HG02943 (cell line): Measurements from ENCODE around the gene ANAPC16.
"Not testable (repeated sequence)": the region's sequence is repeated elsewhere in the genome, so short reads cannot be mapped to it uniquely, and the experiment has no call there.

ENCODE experiments used
- ATAC-seq: cut with Tn5 transposase; IDR thresholded peaks from one replicate; pipeline ENCODE4 v1.9.1; 2021; ENCODE audit warnings: mild to moderate bottlenecking, low read depth, moderate library complexity; ENCODE audit not compliant: unreplicated experiment

Gene ANAPC16

DNA sequence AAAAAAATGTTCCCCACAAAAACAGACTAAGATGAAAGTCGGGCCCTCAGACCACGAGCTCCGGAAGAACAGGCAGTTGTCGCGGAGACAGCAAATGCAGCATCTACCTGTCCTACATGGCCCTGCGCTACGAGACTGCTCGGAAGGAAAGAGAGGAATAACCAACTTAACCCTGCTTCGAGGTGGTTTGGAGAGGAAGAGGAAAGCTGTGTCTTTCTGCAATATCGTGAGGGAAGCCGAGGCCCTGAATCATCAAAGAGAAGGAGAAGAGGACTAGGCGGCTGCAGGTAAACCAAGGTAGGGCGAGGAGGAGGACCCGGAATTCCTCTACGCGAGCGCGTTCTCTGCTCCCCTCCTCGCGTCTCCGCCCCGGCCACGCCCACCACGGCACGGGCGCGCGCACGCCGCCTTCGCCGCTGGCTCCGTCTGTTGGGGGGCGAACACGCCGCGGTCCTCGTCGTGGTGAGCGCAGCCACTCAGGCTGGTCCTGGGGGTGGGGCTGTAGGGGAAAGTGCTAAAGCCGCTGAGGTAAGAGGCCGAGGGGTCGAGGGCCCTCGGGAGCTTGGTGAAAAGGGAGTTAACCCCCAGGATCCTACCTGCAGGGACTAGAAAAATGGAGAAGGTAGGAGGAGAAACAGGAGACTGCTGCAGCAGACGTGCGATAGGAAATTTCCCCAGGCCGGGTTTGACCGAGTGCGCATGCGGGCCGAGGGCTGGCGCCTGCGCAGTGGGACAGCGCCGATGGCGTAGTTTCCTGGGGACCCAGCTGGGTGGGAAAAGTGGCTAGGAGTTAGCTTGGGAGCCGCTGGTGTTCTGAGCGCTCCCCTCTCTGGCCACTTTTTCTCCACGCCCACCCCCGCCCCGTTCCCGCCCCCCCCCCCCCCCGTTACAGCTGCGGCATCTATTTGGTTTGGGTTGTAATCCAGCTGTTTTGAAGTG, at the start of gene ANAPC16, which contains the start of gene ASCC1:
Gene ANAPC16 (plus strand): TSS at position 402 of the 939 bp plus-strand sequence. CDS start 7,903 bp downstream, outside the sequence.
Gene ASCC1 (minus strand): TSS at position 666 of the 939 bp plus-strand sequence. CDS start 2,978 bp downstream, outside the sequence.
- peak; percentile 73 for ATAC-seq

DNA sequence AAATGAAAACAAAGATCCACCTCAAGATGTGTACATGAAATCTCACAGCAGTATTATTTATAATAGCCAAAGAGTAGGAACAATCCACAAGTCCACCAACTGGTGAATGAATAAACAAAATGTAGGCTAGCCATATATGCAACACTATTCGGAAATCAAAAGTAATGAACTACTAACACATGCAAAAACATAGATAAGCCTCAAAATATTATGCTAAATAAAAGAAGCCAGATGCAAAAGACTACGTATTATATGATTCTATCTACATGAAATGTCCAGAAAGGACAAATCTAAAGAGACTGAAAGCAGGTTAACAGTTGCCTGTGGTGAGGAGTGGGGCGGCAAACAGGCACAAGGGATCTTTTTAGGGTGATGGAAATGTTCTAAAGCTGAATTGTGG, 48.7 kb upstream of the ANAPC16 start:
- ATAC-seq, result no peak

DNA sequence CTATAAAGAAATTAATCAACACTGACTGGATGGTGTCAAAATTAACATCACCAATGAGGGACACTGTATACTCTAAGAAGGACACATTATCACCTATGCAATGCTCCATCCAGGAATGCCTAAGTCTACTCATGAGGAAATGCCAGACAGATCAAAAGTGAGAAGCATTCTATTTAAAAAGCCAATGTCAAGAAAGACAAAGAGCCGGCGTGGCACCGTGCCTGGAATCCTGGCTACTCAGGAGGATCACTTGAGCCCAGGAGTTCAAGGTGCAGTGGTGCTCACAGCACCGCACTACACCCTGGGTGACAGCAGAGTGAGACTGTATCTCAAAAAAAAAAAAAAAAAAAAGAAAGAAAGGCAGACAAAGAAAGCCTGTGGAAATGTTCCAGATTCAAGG, 45.5 kb upstream of the ANAPC16 start:
- no peak for ATAC-seq

DNA sequence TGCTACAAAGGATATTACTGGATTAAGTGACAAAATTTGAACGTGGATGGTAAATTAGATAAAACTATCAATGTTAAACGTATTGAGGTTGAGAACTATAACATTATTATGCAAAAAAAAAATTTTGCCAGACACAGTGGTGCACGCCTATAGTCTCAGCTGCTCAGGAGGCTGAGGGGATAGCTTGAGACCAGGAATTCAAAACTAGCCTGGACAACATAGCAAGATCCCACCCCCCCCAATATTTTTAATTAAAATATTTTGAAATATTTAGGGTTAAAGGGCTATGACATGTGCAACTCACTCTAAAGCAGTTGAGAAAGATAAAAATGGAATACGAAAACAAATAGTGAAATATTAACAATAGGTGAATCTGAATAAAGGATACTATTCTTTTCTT, 45.1 kb upstream of the ANAPC16 start:
- ATAC-seq, result no peak

DNA sequence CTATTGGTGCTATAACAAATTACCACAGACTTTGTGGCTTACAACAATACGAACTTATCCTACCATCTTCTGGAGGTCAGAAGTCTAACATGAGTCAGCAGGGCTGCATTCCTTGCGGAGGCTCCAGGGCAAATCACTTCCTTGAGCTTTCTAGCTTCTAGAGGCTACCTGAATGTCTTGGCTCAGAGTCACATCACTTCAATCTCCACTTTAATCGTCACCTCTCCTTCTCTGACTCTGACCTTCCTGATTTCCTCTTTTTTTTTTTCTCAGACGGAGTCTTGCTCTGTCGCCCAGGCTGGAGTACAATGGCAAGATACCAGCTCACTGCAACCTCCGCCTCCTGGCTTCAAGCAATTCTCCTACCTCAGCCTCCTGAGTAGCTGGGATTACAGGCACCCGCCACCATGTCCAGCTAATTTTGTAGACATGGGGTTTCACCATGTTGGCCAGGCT, 44.6 kb upstream of the ANAPC16 start:
- no peak for ATAC-seq

DNA sequence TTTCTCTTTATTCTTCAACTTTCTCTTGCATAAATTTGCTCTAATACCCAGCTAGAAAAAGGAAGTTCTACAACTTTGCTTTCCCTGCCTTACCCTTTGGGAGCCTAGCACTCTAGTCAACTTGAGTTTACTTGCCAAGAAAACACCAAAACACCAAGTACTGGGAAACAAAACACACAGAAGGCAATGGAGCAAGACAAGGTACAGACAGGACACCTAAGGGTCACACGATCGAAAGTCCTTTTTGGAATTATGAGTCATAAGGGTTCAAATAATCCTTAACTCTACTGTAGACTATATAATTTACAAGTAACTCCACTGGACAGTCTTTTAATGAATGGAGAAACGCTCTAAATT, 42.6 kb upstream of the ANAPC16 start:
- no peak for ATAC-seq

DNA sequence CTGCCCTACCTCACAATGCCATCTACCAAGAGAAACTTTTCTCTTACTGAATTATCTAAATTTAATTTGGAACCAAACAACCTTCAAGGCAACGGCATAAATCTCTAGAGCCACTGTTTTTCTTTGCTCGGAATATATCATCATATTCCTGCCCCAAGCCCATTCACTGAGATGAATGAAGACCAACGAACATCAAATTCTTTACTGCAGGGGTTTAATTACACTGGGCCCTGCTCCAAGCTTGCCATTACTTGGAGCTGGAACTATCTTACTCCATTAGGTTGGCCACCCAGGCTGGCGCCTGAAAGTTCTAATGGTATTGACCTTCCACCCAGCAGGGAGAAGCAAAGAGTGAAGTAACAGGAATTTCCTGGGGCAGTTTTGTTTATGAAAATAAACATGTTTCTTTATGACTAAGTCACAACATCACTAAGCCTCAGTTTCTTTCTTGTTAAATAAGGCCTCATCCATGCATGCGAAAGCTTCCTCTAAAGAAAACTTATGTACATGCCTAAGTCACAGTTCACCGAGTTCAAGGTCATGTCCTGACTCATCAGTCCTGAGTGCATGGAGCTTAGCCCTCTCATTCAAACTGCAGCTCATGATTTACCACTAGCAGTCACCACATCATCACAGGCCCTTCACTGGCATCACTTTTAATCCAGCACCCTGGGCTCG, 42.1 kb upstream of the ANAPC16 start:
- ATAC-seq, result no peak

DNA sequence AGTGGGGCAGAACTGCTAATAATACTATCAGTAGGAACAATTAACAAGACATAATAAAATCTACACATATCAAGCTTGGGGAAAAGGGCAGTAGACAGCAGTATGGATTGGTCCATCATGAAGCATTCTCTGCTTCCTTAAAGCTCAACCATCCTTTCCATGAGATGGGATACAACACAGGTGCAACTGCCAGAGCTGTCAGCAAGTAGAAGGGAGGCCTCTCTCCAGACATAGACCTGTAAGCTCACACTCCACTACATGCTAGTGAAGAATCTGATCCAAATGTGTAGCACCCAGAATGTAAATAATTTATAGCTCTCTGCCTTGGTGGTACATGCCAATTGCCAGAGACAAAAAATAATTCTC, 41.5 kb upstream of the ANAPC16 start:
- no peak for ATAC-seq

DNA sequence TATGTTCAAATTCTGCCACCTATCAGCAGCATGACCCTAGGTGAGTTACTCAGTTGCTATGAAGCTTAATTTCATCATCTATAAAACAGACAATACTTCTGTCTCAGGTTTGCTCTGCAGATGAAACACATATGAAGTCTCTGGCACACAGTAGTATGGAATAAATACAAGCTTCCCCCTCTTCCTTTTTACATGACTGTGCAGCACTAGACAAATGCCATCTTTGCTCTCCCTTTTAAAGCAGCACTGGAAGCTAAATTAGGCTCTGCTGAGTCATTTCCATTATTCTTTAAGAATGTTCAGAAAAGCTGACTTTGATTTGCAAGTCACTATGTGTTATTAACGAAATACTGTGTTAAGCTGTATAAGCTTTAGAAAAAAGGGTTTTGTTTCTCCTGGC, 40.7 kb upstream of the ANAPC16 start:
- no peak for ATAC-seq

DNA sequence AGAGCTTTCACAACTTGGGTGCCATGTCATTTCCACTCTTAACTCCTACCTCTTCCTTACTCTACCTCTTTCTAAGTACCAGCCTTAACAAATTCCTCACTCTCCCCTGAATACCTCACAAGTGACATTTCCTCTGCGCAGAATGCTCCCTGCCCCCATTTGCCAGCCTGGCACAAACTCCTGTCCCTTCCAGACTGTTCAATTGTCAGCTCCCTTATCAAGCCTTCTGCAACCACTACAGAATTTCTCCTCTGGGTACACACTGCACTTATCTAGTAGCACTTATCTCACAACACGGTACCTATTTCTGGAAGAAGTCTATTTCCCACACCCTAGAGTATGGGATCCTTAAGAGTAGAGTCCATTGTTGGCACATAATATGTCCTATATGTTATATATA, 39.1 kb upstream of the ANAPC16 start:
- ATAC-seq, result no peak

DNA sequence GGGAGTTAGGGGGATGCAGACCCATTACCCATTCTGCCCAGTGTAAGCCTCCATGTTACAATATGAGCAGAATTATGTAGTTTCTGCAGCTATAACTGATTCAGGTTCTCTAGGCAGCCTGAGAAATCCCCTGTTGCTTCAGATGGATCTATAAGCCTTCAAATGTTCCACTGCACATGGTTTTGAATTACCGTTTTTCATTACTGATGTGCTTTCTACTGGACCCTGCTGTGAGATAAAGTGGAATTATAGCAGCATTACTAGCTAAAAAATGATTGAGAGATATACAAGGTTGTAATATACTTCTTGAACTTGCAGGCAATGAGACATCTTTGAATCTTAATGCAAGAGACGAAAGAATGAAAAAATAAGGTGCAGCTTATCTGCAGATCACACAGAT, 38.4 kb upstream of the ANAPC16 start:
- ATAC-seq, result no peak

DNA sequence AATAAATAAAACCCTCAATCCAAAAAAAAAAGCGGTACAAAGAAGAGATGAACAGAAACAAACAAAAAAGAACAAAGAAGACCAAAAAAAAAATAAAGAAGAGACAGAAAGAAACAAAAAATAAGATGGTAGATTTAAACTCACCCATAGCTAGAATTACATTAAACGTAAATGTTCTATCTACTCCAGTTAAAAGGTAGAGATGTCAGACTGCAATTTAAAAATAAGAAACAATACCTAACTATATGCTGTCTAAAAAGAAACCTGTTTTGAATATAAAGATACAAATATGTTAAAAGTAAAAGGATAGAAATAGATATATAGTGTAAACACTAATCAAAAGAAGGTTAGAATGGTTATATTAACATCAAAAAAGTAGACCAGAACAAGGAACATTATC, 31.7 kb upstream of the ANAPC16 start:
- ATAC-seq, result no peak

DNA sequence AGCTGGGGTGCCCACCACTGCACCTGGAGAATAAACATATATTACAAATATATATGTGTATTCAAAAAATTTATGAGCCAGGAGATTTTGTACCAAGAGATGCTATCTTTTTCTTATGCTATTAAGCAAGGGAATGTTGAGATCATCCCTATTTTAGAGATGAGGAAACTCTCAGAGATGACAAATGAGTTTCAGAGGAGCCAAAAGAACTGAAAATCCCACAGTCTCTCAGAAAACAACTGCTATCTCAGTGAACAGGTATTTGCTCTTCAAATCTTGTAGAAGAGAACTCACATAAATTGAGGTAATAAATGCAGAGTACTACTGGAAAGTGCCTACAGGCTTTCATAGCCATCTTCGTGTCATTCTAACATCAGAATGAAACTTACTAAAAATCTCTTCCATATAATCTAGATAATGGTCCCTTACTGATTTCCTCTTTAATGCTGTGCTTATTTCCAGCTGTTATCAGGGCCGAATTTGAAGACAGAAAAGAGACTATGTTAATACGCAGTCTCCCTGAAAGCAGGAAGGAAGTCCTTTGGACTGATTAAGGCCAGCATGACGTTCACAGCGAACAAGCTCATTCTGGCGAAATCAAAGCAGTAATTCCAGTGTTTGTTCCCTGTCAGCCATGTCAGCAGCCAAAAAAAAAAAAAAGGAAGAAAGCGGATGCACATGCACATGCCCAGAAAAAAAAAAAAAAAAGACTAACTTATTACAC, 29.4 kb upstream of the ANAPC16 start:
- no peak for ATAC-seq

DNA sequence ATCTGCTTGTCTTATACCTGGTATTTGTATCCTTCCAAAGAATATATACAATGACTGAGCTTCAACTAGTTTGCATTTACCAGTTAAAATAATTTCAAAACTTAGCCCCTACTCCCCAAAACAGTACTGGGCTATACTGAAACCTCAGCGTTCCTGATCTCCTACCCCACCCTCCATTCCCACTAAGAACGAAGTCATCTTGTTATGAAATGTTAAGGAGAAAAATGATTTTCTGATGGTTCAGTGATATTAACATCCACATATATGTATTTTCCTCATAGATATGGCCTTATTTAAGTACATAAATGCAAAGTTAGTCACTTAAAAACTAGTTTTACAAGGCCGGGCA, 28.9 kb upstream of the ANAPC16 start:
- no peak for ATAC-seq

DNA sequence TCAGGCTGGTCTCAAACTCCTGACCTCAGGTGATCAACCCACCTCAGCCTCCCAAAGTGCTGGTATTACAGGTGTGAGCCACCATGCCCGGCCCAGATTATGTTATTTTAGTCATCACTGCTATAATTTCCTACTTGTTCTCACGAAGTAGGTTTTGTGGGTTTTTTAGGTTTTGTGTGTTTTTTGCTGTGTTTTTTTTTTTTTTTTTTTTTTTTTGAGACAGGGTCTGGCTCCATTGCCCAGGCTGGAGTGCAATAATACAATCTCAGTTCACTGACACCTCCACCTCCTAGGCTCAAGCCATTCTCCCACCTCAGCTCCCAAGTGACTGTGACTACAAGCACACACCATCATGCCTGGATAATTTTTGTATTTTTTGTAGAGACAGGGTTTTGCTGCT, 20.9 kb upstream of the ANAPC16 start:
- ATAC-seq, result no peak

DNA sequence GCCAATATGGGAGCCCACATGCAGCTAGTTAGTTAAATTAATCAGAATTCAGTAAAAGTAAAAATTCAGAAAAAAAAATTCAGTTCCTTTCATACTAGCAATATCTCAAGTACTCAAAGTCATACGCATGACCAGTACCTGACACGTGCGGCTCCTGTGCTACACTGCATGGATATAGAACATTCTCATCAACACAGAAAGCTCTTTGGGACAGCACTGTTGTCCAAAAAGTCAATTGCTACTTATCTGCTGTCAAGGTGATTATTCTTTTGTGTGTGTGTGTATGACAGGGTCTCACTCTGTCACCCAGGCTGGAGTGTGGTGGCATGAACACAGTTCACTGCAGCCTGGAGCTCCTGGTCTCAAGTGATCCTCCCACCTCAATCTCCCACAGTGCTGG, 14.9 kb upstream of the ANAPC16 start:
- no peak for ATAC-seq

DNA sequence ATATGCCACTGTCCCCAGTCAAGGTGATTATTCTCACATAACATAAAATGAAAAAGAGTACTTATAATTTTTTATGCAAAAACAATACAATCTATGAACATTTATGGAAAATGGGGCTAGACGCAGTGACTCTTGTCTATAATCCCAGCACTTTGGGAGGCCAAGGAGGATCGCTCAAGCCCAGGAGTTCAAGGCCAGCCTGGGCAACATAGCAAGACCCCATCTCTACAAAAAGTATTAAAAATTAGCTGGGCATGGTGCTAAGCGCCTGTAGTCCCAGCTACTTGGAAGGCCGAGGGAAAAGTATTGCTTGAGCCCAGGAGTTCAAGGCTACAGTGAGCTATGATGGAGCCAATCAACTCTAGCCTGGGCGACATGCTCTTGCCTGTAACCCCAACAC, 14.5 kb upstream of the ANAPC16 start:
- ATAC-seq, result no peak

DNA sequence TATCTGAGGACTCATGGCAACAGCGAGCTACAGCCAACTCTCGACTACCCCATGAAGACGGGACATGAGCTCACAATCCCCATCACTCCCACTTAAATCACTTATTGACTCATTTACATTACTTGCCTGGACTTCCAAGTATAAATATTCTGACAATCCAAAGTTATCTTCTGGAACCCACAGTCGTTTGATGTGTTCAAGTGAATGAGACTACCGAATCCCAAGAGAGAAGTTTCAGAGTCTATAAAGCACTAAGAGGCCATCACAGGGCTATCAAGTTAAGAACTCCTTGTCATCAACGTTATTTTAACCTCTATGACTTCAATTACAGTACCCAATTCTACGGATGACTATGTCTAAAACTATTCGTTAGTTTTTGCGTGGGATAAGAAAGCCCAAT, 11.5 kb upstream of the ANAPC16 start:
- no peak for ATAC-seq

DNA sequence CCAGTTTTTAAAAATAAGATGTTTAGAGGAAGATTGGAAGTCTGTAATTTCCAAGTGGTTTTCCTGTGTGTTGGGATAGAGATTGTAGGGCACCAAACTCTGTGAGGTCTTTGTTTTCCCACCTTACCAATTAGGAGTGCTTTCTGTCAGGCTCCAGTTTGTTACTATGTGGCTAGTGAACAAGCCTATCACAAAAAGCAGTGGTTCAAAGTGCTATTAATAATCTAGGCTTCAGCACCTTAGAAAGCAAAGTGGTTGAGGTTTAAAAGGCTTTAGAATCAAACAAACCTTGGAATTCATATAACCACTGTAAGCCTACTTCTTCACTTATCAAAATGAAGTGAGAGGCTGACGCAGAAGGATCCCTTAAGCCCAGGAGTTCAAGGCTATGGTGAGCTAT, 11.1 kb upstream of the ANAPC16 start:
- ATAC-seq, result no peak

DNA sequence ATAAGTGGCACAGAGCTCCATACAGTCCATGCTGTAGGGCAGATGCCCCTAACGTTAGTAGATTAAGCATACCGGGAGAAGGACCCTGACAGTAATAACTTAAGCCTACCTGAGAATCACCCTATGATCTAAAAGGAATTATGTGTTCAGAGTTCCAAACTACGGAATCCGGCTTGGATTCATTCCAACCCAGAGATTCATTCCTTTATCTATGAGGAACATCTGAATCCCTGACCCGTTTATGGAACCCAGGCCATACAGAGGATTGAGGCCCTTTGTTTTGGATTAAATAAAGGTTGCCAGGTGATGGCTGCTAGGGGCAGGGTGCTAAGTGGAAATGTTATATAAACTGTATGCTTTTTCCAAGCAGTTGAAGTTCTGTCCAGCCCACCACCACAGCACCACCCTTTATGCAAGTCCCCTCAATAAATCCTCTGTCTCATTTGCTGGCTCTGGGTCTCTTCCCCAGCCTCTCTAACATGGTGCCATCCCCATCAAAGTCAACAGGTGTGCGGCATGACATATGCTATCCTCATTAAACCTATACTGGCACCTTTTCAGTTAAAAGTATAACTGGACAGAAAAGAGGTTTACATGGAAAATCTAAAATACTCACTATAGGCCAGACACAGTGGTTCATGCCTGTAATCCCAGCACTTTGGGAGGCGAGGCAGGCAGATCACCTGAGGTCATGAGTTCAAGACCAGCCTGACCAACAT, 9.1 kb upstream of the ANAPC16 start:
- no peak for ATAC-seq

DNA sequence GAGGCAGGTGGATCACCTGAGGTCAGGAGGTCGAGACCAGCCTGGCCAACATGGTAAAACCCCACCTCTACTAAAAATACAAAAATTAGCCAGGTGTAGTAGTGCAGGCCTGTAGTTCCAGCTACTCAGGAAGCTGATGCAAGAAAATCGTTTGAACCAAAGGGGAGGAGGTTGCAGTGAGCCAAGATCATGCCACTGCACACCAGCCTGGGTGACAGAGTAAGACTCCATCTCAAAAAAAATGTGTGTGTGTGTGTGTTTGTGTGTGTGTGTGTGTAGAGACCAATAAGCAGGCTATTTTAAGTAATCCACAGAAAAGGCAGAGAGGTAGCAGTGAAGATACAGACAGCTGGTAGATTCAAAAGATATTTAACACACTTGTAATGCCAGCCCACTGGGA, 7.3 kb upstream of the ANAPC16 start:
- not testable (repeated sequence) for ATAC-seq
